Esophagus squamous epithelium (tissue), 5 donors: ENCODE results near the gene STAT4. TPM values are rescaled to one million over a fixed set of nuclear protein-coding genes. Genes with fewer than 3 reads are reported as not detected.

ENCODE experiments used
- DNase-seq: peaks from one replicate; lab custom pipeline; 2025; lab: John Stamatoyannopoulos, UW
- H3K27ac ChIP-seq, 4 donors: fragments of 200-600 bp; sonication (generic); one replicate each; pipeline ENCODE4 v1.5.1; 2016 to 2019; ENCODE audit warnings: mild to moderate bottlenecking in 1 of 4
- H3K27me3 ChIP-seq, 4 donors: fragments of 200-600 bp; sonication (generic); 1 replicate in 3 of 4; 2 replicates in 1 of 4; pipeline versions ENCODE4 v1.5.1 to v1.6.0; 2017 to 2021; ENCODE audit warnings: antibody characterized with exemption in 1 of 4
- H3K36me3 ChIP-seq, 3 donors: fragments of 200-600 bp; sonication (generic); one replicate each; pipeline ENCODE4 v1.5.1; 2016 to 2019
- H3K4me1 ChIP-seq, 3 donors: fragments of 200-600 bp; sonication (generic); one replicate each; pipeline ENCODE4 v1.5.1; 2017 to 2019
- H3K4me3 ChIP-seq, 4 donors: fragments of 200-600 bp; sonication (generic); 1 replicate in 3 of 4; 2 replicates in 1 of 4; pipeline ENCODE4 v1.5.1; 2016 to 2019; ENCODE audit warnings: mild to moderate bottlenecking in 2 of 4, moderate library complexity in 1 of 4
- H3K9me3 ChIP-seq, 3 donors: fragments of 200-600 bp; sonication (generic); one replicate each; pipeline ENCODE4 v1.5.1; 2016 to 2019
- POLR2A ChIP-seq, 4 donors: fragments of 450-650 bp; IDR thresholded peaks; one replicate each; pipeline ENCODE4 v1.6.1; 2017; ENCODE audit warnings: antibody characterized with exemption in 4 of 4, mild to moderate bottlenecking in 4 of 4, moderate library complexity in 3 of 4
- WGBS, 2 donors: methylation state at CpG; one replicate each; pipeline ENCODE4 v1.1.5; 2018; 5-methylcytosine and 5-hydroxymethylcytosine counted together
- intact Hi-C: fragments of 100-400 bp; cut with DNase I; formaldehyde crosslinking; loops from one replicate; pipeline ENCODE4 v1.15.0; 2022
- total RNA-seq, 4 donors: library from RNA; depleted of rRNA; stranded (reverse); fragments of >200 nt; gene quantifications; one replicate each; pipeline ENCODE4 v1.1.0, GENCODE V29; 2016
- TF ChIP-seq, protein P1 (sequence below), 6 experiments: fragments of 450-650 bp in 4 of 6; fragments of 200-600 bp in 2 of 6; sonication (generic) in 2 of 6; IDR thresholded peaks; one replicate each; pipeline ENCODE4 v1.5.1; 2016 to 2019; ENCODE audit warnings: antibody characterized with exemption in 6 of 6, mild to moderate bottlenecking in 4 of 6, moderate library complexity in 4 of 6
- donor health status: DM: yes; HTN: yes; CAD: no.

STAT4 gene
- total RNA-seq, 4 donors from 2014 or later, result 0.47 to 3.2 (median 2.1) TPM

DNA sequence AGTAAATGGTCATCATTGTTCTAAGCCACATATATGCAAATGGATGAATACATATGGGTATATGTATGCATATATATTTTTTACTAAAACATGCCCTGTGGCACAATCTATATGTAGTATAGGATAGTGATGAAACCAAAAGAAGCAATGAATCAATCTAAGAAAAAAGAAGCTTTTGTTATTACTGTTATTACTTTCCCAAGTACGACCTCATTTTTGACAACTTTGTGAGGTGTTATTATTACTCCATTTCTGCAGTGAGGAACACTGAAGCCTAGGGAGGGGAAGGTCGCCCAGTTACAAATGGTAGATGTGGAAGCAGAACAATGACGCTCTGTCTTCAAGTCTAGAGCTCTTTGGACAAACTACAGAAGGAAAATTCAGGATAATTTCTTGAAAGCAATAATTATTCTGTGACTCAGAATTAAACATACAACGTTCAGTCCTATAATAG lies 38.3 kb downstream of the STAT4 start:
- Histone ChIP-seq H3K4me3 (no peak overlapping the region), H3K9me3 (no peaks in the 10 kb centered on the region), H3K36me3 (no peaks in the 10 kb centered on the region), H3K4me1 (no peaks in the 10 kb centered on the region), H3K27ac (no peak overlapping the region), H3K27me3 (peaks cover 0 to 2% (median 0%) of the 10 kb centered on the region in 4 donors)
- intact Hi-C loops, result no loop called here
- 73 to 75% methylated on average over 4 of the region's 4 CpGs for WGBS, 2 donors
- TF ChIP-seq POLR2A (IDR thresholded peaks at IDR 0.05), result no peak
- TF ChIP-seq, protein P1, sequence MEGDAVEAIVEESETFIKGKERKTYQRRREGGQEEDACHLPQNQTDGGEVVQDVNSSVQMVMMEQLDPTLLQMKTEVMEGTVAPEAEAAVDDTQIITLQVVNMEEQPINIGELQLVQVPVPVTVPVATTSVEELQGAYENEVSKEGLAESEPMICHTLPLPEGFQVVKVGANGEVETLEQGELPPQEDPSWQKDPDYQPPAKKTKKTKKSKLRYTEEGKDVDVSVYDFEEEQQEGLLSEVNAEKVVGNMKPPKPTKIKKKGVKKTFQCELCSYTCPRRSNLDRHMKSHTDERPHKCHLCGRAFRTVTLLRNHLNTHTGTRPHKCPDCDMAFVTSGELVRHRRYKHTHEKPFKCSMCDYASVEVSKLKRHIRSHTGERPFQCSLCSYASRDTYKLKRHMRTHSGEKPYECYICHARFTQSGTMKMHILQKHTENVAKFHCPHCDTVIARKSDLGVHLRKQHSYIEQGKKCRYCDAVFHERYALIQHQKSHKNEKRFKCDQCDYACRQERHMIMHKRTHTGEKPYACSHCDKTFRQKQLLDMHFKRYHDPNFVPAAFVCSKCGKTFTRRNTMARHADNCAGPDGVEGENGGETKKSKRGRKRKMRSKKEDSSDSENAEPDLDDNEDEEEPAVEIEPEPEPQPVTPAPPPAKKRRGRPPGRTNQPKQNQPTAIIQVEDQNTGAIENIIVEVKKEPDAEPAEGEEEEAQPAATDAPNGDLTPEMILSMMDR (IDR thresholded peaks at IDR 0.05), result no peak
- no peak for DNase-seq

DNA sequence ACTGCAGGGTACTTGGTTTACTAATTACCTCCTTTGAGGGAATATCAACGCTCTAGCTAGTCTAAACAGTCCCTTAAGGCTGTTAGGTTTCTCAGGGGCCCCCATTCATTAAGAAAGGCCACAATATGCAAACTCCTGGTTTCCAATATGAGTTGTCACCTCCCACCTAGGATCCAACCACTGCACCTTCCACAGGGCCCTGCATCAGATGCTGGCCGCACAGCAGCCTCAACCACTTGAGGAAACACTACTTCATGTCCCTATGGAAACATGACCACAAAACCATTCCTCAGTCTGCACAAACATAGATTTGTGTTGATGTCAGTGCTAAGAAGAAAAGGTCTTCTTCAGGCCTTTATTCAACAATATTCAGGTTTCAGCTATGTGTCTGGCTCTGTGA lies 40.9 kb downstream of the STAT4 start:
- TF ChIP-seq, protein P1 (IDR thresholded peaks at IDR 0.05), result no peak
- no peak for TF ChIP-seq POLR2A (IDR thresholded peaks at IDR 0.05)
- Histone ChIP-seq H3K36me3 (no peaks in the 10 kb centered on the region), H3K27me3 (no peaks in the 10 kb centered on the region), H3K4me1 (no peaks in the 10 kb centered on the region), H3K4me3 (no peak overlapping the region), H3K27ac (no peak overlapping the region), H3K9me3 (no peaks in the 10 kb centered on the region)
- no peak for DNase-seq
- intact Hi-C loops, result no loop called here
- WGBS, 2 donors, result 76 to 88% methylated on average over 2 of the region's 2 CpGs

DNA sequence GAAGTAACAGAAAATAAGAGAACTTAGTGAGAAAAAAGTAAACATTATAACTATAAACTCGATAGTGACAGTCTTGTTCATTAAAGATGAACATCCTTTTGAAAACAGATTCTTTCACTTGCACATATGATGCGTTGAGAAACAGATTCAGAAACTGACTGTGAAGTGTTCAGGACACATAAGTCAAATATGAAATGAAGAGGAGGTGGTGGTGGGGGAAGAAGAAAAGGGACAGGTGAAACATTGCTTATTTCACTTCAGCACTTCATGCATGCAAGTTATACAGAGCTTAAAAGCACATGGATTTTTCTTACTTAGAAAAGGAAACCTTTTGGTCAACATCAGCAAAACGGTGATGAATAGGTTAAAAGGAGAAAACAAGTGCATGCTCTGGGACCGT lies 42.5 kb downstream of the STAT4 start:
- no peak overlapping the region for H3K4me3 ChIP-seq
- no peaks in the 10 kb centered on the region for H3K4me1 ChIP-seq
- DNase-seq, result no peak
- H3K27me3 ChIP-seq, result no peaks in the 10 kb centered on the region
- TF ChIP-seq, protein P1 (IDR thresholded peaks at IDR 0.05), result no peak
- TF ChIP-seq POLR2A (IDR thresholded peaks at IDR 0.05), result no peak
- no peaks in the 10 kb centered on the region for H3K36me3 ChIP-seq
- no peaks in the 10 kb centered on the region for H3K9me3 ChIP-seq
- 41 to 46% methylated on average over 4 of the region's 4 CpGs for WGBS, 2 donors
- H3K27ac ChIP-seq, result no peak overlapping the region
- intact Hi-C loops, result no loop called here

DNA sequence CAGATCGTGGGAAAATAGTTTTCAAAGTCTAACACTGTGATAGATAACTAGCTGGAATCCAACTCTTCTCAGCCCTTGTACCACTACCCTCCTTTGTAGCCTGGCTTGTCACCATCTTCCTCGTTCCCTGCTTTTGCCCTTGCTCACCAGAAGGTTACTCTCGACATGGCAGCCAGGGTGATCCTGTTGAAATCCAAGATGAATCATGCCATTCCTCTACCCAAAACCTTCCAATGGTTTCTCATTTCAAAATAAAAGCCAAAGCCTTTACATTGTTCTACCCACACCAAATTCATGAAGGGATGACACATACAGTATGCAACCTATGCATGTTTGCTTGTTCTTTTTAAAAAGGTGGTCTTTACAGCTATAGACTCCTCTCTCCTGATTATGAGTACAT lies 45.7 kb downstream of the STAT4 start:
- no peak for TF ChIP-seq POLR2A (IDR thresholded peaks at IDR 0.05)
- H3K27ac ChIP-seq, result no peak overlapping the region
- no peaks in the 10 kb centered on the region for H3K27me3 ChIP-seq
- intact Hi-C loops, result no loop called here
- no peaks in the 10 kb centered on the region for H3K4me1 ChIP-seq
- no peak for DNase-seq
- H3K36me3 ChIP-seq, result no peaks in the 10 kb centered on the region
- no peaks in the 10 kb centered on the region for H3K9me3 ChIP-seq
- no peak overlapping the region for H3K4me3 ChIP-seq
- WGBS, 2 donors, result 44 to 56% methylated on average over 3 of the region's 3 CpGs

DNA sequence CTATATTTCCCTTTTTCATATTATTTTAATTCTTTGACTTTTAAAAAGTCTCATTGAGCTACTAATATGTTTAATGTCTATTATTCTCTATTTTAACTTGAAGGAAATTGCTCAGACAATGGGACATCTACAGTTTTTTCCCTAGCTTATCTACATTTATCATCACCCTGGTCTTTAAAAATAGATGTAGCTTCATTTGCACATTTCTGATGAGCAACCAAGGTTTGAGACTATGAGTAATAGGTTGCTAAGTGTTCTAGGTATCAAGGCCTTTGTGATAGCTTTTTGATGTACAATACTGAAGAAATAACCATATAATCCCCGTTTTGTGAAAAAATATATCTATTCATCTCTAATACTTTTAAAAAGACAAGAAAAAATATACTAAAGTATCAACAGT lies 47.0 kb downstream of the STAT4 start:
- H3K27ac ChIP-seq, result no peak overlapping the region
- 48 to 58% methylated on average over 1 of the region's 1 CpG for WGBS, 2 donors
- intact Hi-C loops, result no loop called here
- no peak for DNase-seq
- H3K36me3 ChIP-seq, result no peaks in the 10 kb centered on the region
- TF ChIP-seq, protein P1 (IDR thresholded peaks at IDR 0.05), result no peak
- no peak for TF ChIP-seq POLR2A (IDR thresholded peaks at IDR 0.05)
- H3K9me3 ChIP-seq, result no peaks in the 10 kb centered on the region
- no peak overlapping the region for H3K4me3 ChIP-seq
- H3K4me1 ChIP-seq, result no peaks in the 10 kb centered on the region
- no peaks in the 10 kb centered on the region for H3K27me3 ChIP-seq

DNA sequence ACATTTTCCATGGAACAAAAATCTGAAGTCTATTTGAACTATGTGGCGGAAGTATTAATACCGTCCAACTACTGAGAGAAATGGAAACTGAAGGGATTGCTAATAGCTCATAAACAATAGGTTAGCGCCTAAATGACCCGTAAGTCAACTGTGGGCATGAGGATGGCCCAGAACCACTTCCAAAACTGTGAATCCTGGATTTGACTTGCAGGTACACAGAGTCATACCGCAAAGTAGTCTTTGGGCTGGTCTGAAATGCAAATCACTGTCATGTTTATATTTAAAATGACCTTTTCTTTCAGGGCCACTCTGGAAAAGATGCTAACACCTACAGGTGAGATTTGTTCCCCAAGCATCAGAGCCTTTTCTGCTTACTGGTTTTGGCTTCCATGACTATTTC lies 50.6 kb downstream of the STAT4 start:
- H3K9me3 ChIP-seq, result no peaks in the 10 kb centered on the region
- no peaks in the 10 kb centered on the region for H3K36me3 ChIP-seq
- intact Hi-C loops, result no loop called here
- no peak overlapping the region for H3K27ac ChIP-seq
- H3K27me3 ChIP-seq, result no peaks in the 10 kb centered on the region
- 86 to 94% methylated on average over 5 of the region's 5 CpGs for WGBS, 2 donors
- H3K4me3 ChIP-seq, result no peak overlapping the region
- H3K4me1 ChIP-seq, result no peaks in the 10 kb centered on the region
- DNase-seq, result no peak
- TF ChIP-seq, protein P1 (IDR thresholded peaks at IDR 0.05), result no peak
- TF ChIP-seq POLR2A (IDR thresholded peaks at IDR 0.05), result no peak
